Muscle of leg (tissue), 11 donors: ENCODE data around the gene CDH11. TPM values are rescaled to one million over a fixed set of nuclear protein-coding genes. Genes with fewer than 3 reads are reported as not detected.

Experiments used
- DNase-seq: peaks from one replicate; pipeline ENCODE4 v3.0.0; 2013
- H3K27ac ChIP-seq: one replicate; pipeline ENCODE4 v1.5.1; 2013; ENCODE audit warnings: mild to moderate bottlenecking, low read length, control low read depth
- H3K27me3 ChIP-seq: one replicate; pipeline ENCODE4 v1.6.1; 2013; ENCODE audit warnings: low read length; ENCODE audit not compliant: control insufficient read depth, insufficient read depth
- H3K36me3 ChIP-seq: one replicate; pipeline ENCODE4 v1.6.1; 2013; ENCODE audit warnings: low read length; ENCODE audit not compliant: control insufficient read depth, insufficient read depth
- H3K4me1 ChIP-seq: one replicate; pipeline ENCODE4 v1.6.1; 2013; ENCODE audit warnings: low read length; ENCODE audit not compliant: control insufficient read depth, insufficient read depth
- H3K4me3 ChIP-seq: one replicate; pipeline ENCODE4 v1.5.1; 2013; ENCODE audit warnings: low read length, control low read depth
- H3K9me3 ChIP-seq: replicated peaks from 2 replicates; pipeline ENCODE4 v1.6.1; 2013; ENCODE audit warnings: low read depth, low read length; ENCODE audit not compliant: control insufficient read depth
- WGBS: methylation state at CpG from one replicate; pipeline ENCODE4 v1.1.5; 2013; ENCODE audit warnings: missing lambda C conversion rate; ENCODE audit not compliant: insufficient coverage; 5-methylcytosine and 5-hydroxymethylcytosine counted together
- polyA plus RNA-seq, 8 donors: library from polyadenylated mRNA; unstranded; fragments of 120-200 nt; gene quantifications; one replicate each; pipeline versions ENCODE4 v1.2.1 to v1.2.3, GENCODE V29; 2013; ENCODE audit warnings: inconsistent platforms in 1 of 8, low replicate concordance in 1 of 8; ENCODE audit not compliant: insufficient read length in 8 of 8, insufficient read depth in 1 of 8
- total RNA-seq: library from RNA; stranded (reverse); fragments of 120-200 nt; gene quantifications from one replicate; pipeline ENCODE4 v1.2.4, GENCODE V29; 2013

The CDH11 gene
- total and polyA plus RNA-seq, 9 donors = 40.7 to 114 (median 74.9) TPM

GRCh38 chr16:64950262-64950661 is 171.6 kb downstream of the CDH11 start:
- no peak for DNase-seq
- WGBS = 81% methylated on average over 2 of the region's 7 CpGs
- H3K27ac ChIP-seq = no peak overlapping the region
- H3K27me3 ChIP-seq = no peaks in the 10 kb centered on the region
- no peaks in the 10 kb centered on the region for H3K4me1 ChIP-seq
- no peak overlapping the region for H3K4me3 ChIP-seq
- no peaks in the 10 kb centered on the region for H3K9me3 ChIP-seq
- H3K36me3 ChIP-seq = peaks cover 30% of the 10 kb centered on the region

GRCh38 chr16:64948056-64948455 is 173.8 kb downstream of the CDH11 start:
- H3K27me3 ChIP-seq = no peaks in the 10 kb centered on the region
- no peaks in the 10 kb centered on the region for H3K4me1 ChIP-seq
- H3K27ac ChIP-seq = no peak overlapping the region
- H3K36me3 ChIP-seq = peaks cover 28% of the 10 kb centered on the region
- DNase-seq = no peak
- WGBS = no CpG with 5 or more reads among the region's 1 CpG
- H3K4me3 ChIP-seq = no peak overlapping the region
- H3K9me3 ChIP-seq = no peaks in the 10 kb centered on the region

GRCh38 chr16:64947651-64948050 is 174.2 kb downstream of the CDH11 start:
- 93% methylated on average over 5 of the region's 12 CpGs for WGBS

GRCh38 chr16:64933885-64934284 is 188.0 kb downstream of the CDH11 start:
- DNase-seq = peak; percentile 61
- Histone ChIP-seq H3K9me3 (no peaks in the 10 kb centered on the region), H3K27ac (no peak overlapping the region), H3K4me3 (no peak overlapping the region), H3K36me3 (no peaks in the 10 kb centered on the region), H3K27me3 (no peaks in the 10 kb centered on the region), H3K4me1 (no peaks in the 10 kb centered on the region)
- no CpG with 5 or more reads among the region's 2 CpGs for WGBS

More at GRCh38 chr16:64947651-64948050, 174.2 kb downstream of the CDH11 start:
- Histone ChIP-seq H3K9me3 (no peaks in the 10 kb centered on the region), H3K4me1 (no peaks in the 10 kb centered on the region), H3K4me3 (no peak overlapping the region), H3K27ac (no peak overlapping the region), H3K36me3 (peaks cover 28% of the 10 kb centered on the region), H3K27me3 (no peaks in the 10 kb centered on the region)
- no peak for DNase-seq

- Histone ChIP-seq H3K27me3 (no peaks in the 10 kb centered on the region), H3K36me3 (no peaks in the 10 kb centered on the region), H3K4me3 (no peak overlapping the region), H3K4me1 (no peaks in the 10 kb centered on the region), H3K9me3 (no peaks in the 10 kb centered on the region), H3K27ac (no peak overlapping the region)
- no CpG with 5 or more reads among the region's 4 CpGs for WGBS
- DNase-seq = no peak
Measured at GRCh38 chr16:64926476-64926875, 195.4 kb downstream of the CDH11 start.

- Histone ChIP-seq H3K4me1 (no peaks in the 10 kb centered on the region), H3K4me3 (no peak overlapping the region), H3K9me3 (no peaks in the 10 kb centered on the region), H3K36me3 (no peaks in the 10 kb centered on the region), H3K27ac (no peak overlapping the region), H3K27me3 (no peaks in the 10 kb centered on the region)
- no peak for DNase-seq
Measured at GRCh38 chr16:64925166-64925565, 196.7 kb downstream of the CDH11 start.

- Histone ChIP-seq H3K9me3 (no peaks in the 10 kb centered on the region), H3K27me3 (no peaks in the 10 kb centered on the region), H3K36me3 (no peaks in the 10 kb centered on the region), H3K4me1 (no peaks in the 10 kb centered on the region), H3K4me3 (no peak overlapping the region), H3K27ac (no peak overlapping the region)
- DNase-seq = no peak
- WGBS = no CpG with 5 or more reads among the region's 2 CpGs
Measured at GRCh38 chr16:64924086-64924485, 197.8 kb downstream of the CDH11 start.

GRCh38 chr16:64919929-64920607 is 201.8 kb downstream of the CDH11 start:
- Histone ChIP-seq H3K9me3 (no peaks in the 10 kb centered on the region), H3K27ac (no peak overlapping the region), H3K27me3 (no peaks in the 10 kb centered on the region), H3K4me3 (no peak overlapping the region), H3K4me1 (no peaks in the 10 kb centered on the region), H3K36me3 (no peaks in the 10 kb centered on the region)
- no peak for DNase-seq
- 13% methylated on average over 1 of the region's 2 CpGs for WGBS

GRCh38 chr16:64919141-64919540 is 202.7 kb downstream of the CDH11 start:
- Histone ChIP-seq H3K4me1 (no peaks in the 10 kb centered on the region), H3K36me3 (no peaks in the 10 kb centered on the region), H3K4me3 (no peak overlapping the region), H3K9me3 (no peaks in the 10 kb centered on the region), H3K27me3 (no peaks in the 10 kb centered on the region), H3K27ac (no peak overlapping the region)
- no peak for DNase-seq
- WGBS = no CpG with 5 or more reads among the region's 1 CpG

GRCh38 chr16:64916051-64916450 is 205.8 kb downstream of the CDH11 start:
- H3K27ac ChIP-seq = no peak overlapping the region
- no peaks in the 10 kb centered on the region for H3K9me3 ChIP-seq
- no peak overlapping the region for H3K4me3 ChIP-seq
- no peaks in the 10 kb centered on the region for H3K4me1 ChIP-seq
- WGBS = no CpG with 5 or more reads among the region's 2 CpGs
- no peak for DNase-seq
- H3K27me3 ChIP-seq = no peaks in the 10 kb centered on the region
- no peaks in the 10 kb centered on the region for H3K36me3 ChIP-seq

GRCh38 chr16:64910356-64910755 is 211.5 kb downstream of the CDH11 start:
- WGBS = 29% methylated on average over 1 of the region's 6 CpGs

More at GRCh38 chr16:64910356-64910755, 211.5 kb downstream of the CDH11 start:
- Histone ChIP-seq H3K27me3 (no peaks in the 10 kb centered on the region), H3K4me1 (peaks cover 5% of the 10 kb centered on the region), H3K36me3 (no peaks in the 10 kb centered on the region), H3K4me3 (no peak overlapping the region), H3K27ac (no peak overlapping the region), H3K9me3 (no peaks in the 10 kb centered on the region)
- peak; percentile 76 for DNase-seq
